ENCODE data around the gene LINGO3.

The LINGO3 gene

DNA sequence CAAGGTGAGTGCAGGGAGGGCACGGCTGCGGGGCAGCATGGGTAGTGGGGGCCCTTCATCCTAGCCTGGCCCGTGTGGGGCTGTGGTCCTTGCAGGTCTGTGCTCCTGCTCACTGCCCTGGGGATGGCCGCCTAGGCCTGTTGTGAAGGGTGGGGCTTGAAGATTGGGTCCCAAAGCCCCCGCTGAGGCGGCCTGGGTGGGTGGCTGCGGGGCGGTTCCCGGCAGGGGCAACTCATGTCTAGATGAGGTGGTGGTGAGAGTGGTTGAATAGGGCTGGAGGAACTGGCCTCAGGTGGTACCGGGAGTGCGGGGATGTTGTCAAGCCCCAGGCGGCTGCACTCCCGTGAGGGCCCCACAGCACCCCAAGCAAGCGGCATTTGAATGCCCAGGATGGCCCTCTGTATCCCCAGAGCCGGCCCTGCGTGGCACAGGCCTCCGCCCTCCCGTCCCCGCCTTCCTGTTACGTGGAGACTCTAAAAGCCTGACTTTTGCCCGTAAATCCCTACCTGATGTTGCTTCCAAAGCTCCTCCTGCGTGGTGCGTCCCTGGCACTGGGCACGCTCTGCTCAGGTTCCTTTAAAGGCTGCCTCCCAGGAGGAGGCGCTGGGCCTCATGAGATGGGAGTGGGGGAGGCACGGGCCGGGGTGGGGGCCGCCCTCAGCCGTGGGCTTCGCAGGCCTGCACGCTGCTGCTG is 35.5 kb upstream of the LINGO3 start:
- TF ChIP-seq, protein P1, sequence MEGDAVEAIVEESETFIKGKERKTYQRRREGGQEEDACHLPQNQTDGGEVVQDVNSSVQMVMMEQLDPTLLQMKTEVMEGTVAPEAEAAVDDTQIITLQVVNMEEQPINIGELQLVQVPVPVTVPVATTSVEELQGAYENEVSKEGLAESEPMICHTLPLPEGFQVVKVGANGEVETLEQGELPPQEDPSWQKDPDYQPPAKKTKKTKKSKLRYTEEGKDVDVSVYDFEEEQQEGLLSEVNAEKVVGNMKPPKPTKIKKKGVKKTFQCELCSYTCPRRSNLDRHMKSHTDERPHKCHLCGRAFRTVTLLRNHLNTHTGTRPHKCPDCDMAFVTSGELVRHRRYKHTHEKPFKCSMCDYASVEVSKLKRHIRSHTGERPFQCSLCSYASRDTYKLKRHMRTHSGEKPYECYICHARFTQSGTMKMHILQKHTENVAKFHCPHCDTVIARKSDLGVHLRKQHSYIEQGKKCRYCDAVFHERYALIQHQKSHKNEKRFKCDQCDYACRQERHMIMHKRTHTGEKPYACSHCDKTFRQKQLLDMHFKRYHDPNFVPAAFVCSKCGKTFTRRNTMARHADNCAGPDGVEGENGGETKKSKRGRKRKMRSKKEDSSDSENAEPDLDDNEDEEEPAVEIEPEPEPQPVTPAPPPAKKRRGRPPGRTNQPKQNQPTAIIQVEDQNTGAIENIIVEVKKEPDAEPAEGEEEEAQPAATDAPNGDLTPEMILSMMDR (IDR thresholded peaks at IDR 0.05; ENCODE audit: low read depth, low read length): no peak
- no peak overlapping the region for H3K4me3 ChIP-seq (ENCODE audit: low read depth, low read length)

DNA sequence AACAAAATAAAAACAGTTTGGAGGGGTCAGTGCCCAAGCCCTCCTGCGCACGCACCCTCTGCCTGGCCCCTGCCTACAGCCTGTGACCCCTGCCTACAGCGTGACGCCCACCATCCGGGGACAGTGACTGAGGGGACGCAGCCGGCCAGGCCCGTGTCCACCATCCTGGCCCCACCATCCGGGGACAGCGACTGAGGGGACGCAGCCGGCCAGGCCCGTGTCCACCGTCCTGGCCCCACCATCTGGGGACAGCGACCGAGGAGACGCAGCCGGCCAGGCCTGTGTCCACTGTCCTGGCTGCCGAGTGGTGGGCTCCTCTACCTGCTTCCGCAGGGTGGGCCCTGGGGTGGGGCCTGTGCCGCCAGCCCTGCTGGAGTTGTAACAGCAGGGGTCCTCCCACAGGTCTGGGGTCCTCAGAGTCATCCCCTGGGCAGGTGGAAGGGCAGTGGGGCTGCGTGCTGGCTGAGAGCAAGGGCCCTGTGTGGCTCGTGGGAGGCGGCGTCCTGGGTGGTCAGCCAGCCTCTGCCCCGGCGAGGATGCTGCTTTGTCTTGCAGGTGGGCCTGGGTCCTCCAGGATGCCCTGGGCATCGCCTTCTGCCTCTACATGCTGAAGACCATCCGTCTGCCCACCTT is 34.8 kb upstream of the LINGO3 start:
- TF ChIP-seq, protein P1 (IDR thresholded peaks at IDR 0.05; ENCODE audit: low read depth, low read length): no peak
- H3K4me3 ChIP-seq (ENCODE audit: low read depth, low read length): no peak overlapping the region

DNA sequence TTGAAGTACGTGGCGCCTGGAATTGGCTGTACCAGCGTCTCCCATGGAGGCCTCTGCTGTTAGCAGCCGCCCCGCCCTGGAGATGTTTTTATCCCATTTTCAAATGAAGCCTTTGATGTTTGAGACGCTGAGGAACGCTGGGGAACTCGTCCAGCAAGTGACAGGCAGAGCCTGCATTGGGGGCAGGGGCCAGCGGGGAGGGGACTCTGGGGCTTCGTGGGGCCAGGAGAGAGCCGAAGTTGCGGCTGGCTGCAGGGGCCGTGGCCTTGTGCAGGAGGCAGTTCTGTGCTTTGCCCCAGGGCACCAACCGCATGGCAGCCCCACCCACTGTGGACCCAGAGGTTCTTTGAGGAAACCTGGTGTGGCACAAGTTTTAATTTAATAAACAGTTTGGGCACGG is 34.0 kb upstream of the LINGO3 start:
- no peak overlapping the region for H3K4me3 ChIP-seq (ENCODE audit: low read depth, low read length)
- TF ChIP-seq, protein P1 (IDR thresholded peaks at IDR 0.05; ENCODE audit: low read depth, low read length): no peak

DNA sequence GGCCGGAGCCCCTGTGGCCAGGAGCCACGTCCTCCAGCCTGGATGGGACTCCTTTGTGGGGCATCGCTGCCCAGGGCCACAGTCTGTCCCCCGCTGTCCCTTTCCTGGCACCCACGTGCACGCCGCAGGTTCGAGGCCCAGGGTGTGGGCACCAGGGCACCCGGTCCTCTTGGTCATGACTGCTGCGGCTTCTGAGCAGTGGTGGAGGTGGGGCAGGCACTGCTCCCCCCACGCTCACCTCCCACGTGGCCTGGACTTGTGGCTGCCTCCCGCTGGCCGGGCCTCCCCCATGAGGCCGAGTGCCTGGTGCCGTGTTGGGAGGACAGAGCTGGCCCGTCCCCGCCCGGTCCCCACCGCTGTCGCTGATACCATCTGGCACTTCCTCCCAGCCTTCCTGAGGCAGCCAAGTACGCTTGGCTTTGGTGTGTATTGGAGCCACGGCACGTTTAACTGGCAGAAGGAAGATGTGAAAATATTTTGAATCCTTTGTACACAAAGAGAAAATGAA is 33.3 kb upstream of the LINGO3 start:
- TF ChIP-seq, protein P1 (IDR thresholded peaks at IDR 0.05; ENCODE audit: low read depth, low read length): no peak
- H3K4me3 ChIP-seq (ENCODE audit: low read depth, low read length): no peak overlapping the region

DNA sequence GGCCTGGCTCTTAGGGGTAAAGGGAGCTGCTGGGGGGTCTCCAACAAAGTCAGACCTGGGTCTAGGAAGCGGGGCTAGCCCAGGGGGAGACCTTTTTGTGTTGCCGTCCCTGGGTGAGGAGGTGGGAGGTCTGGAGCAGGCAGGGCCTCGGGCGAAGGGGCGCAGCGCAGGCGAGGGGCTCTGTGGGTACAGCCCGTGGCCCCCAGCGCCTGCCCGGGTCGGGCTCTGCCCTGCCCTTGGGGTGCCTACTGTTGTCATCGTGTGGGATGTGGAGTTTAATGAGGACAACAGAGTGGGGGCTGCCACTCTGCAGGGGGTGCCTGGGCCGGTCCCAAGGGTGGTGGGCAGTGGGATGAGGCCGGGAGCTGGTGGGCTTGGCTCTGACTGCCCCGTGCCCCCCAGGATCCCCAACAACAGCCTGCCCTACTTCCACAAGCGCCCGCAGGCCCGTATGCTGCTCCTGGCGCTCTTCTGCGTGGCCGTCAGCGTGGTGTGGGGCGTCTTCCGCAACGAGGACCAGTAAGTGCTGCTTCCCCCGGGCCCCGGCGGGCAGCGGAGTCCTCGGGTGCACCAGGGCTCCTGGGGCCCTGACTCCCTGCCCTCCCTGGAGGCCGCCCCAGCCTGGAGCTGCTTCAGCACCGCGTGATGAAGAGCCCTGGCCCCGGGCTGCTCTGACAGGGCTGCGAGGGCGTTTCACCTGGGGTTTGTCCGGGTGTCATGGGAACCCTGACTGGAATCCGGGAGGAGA is 32.7 kb upstream of the LINGO3 start:
- TF ChIP-seq, protein P1 (IDR thresholded peaks at IDR 0.05; ENCODE audit: low read depth, low read length): no peak
- H3K4me3 ChIP-seq (ENCODE audit: low read depth, low read length): no peak overlapping the region

DNA sequence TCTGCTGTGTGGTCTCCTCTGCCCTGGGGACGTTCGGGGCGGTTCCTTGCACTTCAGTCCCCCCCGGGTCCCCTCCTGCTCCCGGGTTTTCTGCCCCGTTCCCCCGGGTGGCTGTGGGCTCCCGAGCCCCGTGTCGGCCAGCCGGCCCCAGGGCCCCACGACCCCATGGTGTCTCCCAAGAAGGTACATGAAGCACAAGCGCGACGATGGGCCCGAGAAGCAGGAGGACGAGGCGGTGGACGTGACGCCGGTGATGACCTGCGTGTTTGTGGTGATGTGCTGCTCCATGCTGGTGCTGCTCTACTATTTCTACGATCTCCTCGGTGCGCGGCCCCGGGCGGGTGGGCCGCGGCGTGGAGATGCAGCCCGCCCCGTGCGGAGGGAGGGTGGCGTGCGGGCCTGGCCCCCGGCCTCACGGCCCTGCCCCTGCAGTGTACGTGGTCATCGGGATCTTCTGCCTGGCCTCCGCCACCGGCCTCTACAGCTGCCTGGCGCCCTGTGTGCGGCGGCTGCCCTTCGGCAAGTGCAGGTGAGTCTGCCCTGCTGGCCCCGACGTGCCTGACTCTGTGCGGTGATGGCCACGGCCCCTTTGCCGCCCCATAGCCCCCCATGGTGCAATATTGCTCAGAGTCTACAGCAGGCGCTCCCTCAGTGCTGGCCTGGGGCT is 31.8 kb upstream of the LINGO3 start:
- H3K4me3 ChIP-seq (ENCODE audit: low read depth, low read length): no peak overlapping the region
- TF ChIP-seq, protein P1 (IDR thresholded peaks at IDR 0.05; ENCODE audit: low read depth, low read length): no peak
